ENCODE data around the gene SLC9A2.

Gene SLC9A2

GRCh38 chr2:102669401-102669800 is 50.0 kb downstream of the SLC9A2 start:
- in situ Hi-C loops (cut with MboI; ENCODE audit: low sequenced_read_pairs), result no loop called here

GRCh38 chr2:102672107-102672776 is 52.9 kb downstream of the SLC9A2 start:
- in situ Hi-C loops (cut with MboI; ENCODE audit: low sequenced_read_pairs), result no loop called here

GRCh38 chr2:102674370-102674769 is 55.0 kb downstream of the SLC9A2 start:
- in situ Hi-C loops (cut with MboI; ENCODE audit: low sequenced_read_pairs), result no loop called here

GRCh38 chr2:102674836-102675235 is 55.5 kb downstream of the SLC9A2 start:
- in situ Hi-C loops (cut with MboI; ENCODE audit: low sequenced_read_pairs), result no loop called here

- in situ Hi-C loops (cut with MboI; ENCODE audit: low sequenced_read_pairs), result no loop called here
These were observed 58.2 kb downstream of the SLC9A2 start for GRCh38 chr2:102677244-102678215.

- in situ Hi-C loops (cut with MboI; ENCODE audit: low sequenced_read_pairs), result no loop called here
These were observed 59.1 kb downstream of the SLC9A2 start for GRCh38 chr2:102678442-102678841.

GRCh38 chr2:102686479-102687439 is 67.4 kb downstream of the SLC9A2 start:
- in situ Hi-C loops (cut with MboI; ENCODE audit: low sequenced_read_pairs), result no loop called here

- in situ Hi-C loops (cut with MboI; ENCODE audit: low sequenced_read_pairs), result no loop called here
These were observed 70.7 kb downstream of the SLC9A2 start for GRCh38 chr2:102690012-102690411.

GRCh38 chr2:102696463-102696862 is 77.1 kb downstream of the SLC9A2 start:
- in situ Hi-C loops (cut with MboI; ENCODE audit: low sequenced_read_pairs), result no loop called here

GRCh38 chr2:102698369-102699111 is 79.2 kb downstream of the SLC9A2 start:
- in situ Hi-C loops (cut with MboI; ENCODE audit: low sequenced_read_pairs), result no loop called here

- in situ Hi-C loops (cut with MboI; ENCODE audit: low sequenced_read_pairs), result no loop called here
These were observed 84.0 kb downstream of the SLC9A2 start for GRCh38 chr2:102703305-102703704.

- in situ Hi-C loops (cut with MboI; ENCODE audit: low sequenced_read_pairs), result no loop called here
These were observed 84.4 kb downstream of the SLC9A2 start for GRCh38 chr2:102703748-102704147.

GRCh38 chr2:102704531-102704930 is 85.2 kb downstream of the SLC9A2 start:
- in situ Hi-C loops (cut with MboI; ENCODE audit: low sequenced_read_pairs), result no loop called here

- in situ Hi-C loops (cut with MboI; ENCODE audit: low sequenced_read_pairs), result no loop called here
These were observed 88.7 kb downstream of the SLC9A2 start for GRCh38 chr2:102707796-102708695.

GRCh38 chr2:102708847-102709559 is 89.7 kb downstream of the SLC9A2 start:
- in situ Hi-C loops (cut with MboI; ENCODE audit: low sequenced_read_pairs), result no loop called here

GRCh38 chr2:102717308-102718018 is 98.1 kb downstream of the SLC9A2 start:
- in situ Hi-C loops (cut with MboI; ENCODE audit: low sequenced_read_pairs), result no loop called here

- in situ Hi-C loops (cut with MboI; ENCODE audit: low sequenced_read_pairs), result no loop called here
These were observed 99.3 kb downstream of the SLC9A2 start for GRCh38 chr2:102718387-102719316.

All from HL-60/S4 treated with retinoic acid at 250 ng/mL for 4 days and 3 days (cell line).